DND-41 (cell line): ENCODE data around the gene COL6A3.
"Not testable (repeated sequence)": the region's sequence is repeated elsewhere in the genome, so short reads cannot be mapped to it uniquely, and the experiment has no call there.

ENCODE experiments used
- ATAC-seq: fragments of 200-7000 bp; cut with Tn5 transposase; 3 replicates; pipeline ENCODE4 v1.9.1; 2021; ENCODE audit warnings: low read depth; ENCODE audit not compliant: insufficient read depth
- DNase-seq: peaks from one replicate; pipeline ENCODE4 v3.0.0-alpha.2; 2020
- H2AFZ ChIP-seq: 2 replicates; pipeline ENCODE4 v1.6.0; 2012; ENCODE audit warnings: low read depth, low read length
- H3K27ac ChIP-seq: 2 replicates; pipeline ENCODE4 v1.5.1; 2012; ENCODE audit warnings: low read length, inconsistent platforms
- H3K27me3 ChIP-seq: fragments of 200-600 bp; sonication (generic); 2 replicates; pipeline ENCODE4 v1.6.0; 2012; ENCODE audit warnings: low read length, mild to moderate bottlenecking, inconsistent platforms; ENCODE audit not compliant: insufficient read depth, poor library complexity
- H3K36me3 ChIP-seq: 2 replicates; pipeline ENCODE4 v1.5.1; 2012; ENCODE audit warnings: low read length, inconsistent platforms; ENCODE audit not compliant: insufficient read depth
- H3K4me1 ChIP-seq: 2 replicates; pipeline ENCODE4 v1.5.1; 2012; ENCODE audit warnings: mild to moderate bottlenecking, low read length; ENCODE audit not compliant: insufficient read depth
- H3K4me2 ChIP-seq: 2 replicates; pipeline ENCODE4 v1.6.0; 2012; ENCODE audit warnings: mild to moderate bottlenecking, moderate library complexity, low read length, inconsistent platforms; ENCODE audit not compliant: insufficient read depth
- H3K4me3 ChIP-seq, 2 experiments: fragments of 200-600 bp in 1 of 2; shearing (Covaris generic) in 1 of 2; 2 replicates each; pipeline ENCODE4 v1.5.1; 2012 to 2016; ENCODE audit warnings: inconsistent platforms in 2 of 2, low read length in 2 of 2, mild to moderate bottlenecking in 2 of 2, low read depth in 1 of 2, moderate library complexity in 1 of 2
- H3K79me2 ChIP-seq: 2 replicates; pipeline ENCODE4 v1.6.0; 2012; ENCODE audit warnings: low read length, inconsistent platforms; ENCODE audit not compliant: insufficient read depth
- H3K9ac ChIP-seq: 2 replicates; pipeline ENCODE4 v1.6.0; 2012; ENCODE audit warnings: low read depth, mild to moderate bottlenecking, inconsistent platforms, low read length, moderate library complexity
- H3K9me3 ChIP-seq: 2 replicates; pipeline ENCODE4 v1.5.1; 2012; ENCODE audit warnings: low read length, moderate library complexity, mild to moderate bottlenecking, inconsistent platforms; ENCODE audit not compliant: insufficient read depth, severe bottlenecking
- H4K20me1 ChIP-seq: 2 replicates; pipeline ENCODE4 v1.6.0; 2012; ENCODE audit warnings: low read length; ENCODE audit not compliant: insufficient read depth
- EZH2 ChIP-seq: IDR thresholded peaks from 3 replicates; pipeline ENCODE4 v1.6.1; 2012; ENCODE audit warnings: borderline replicate concordance, low read depth, mild to moderate bottlenecking, moderate library complexity, low read length, inconsistent platforms; ENCODE audit not compliant: severe bottlenecking
- TF ChIP-seq, protein P1 (sequence below): IDR thresholded peaks from 2 replicates; pipeline ENCODE4 v1.5.1; 2012; ENCODE audit warnings: borderline replicate concordance, low read length, moderate library complexity, mild to moderate bottlenecking; ENCODE audit not compliant: poor library complexity, severe bottlenecking; ENCODE audit errors: extremely low read depth

Gene COL6A3

DNA sequence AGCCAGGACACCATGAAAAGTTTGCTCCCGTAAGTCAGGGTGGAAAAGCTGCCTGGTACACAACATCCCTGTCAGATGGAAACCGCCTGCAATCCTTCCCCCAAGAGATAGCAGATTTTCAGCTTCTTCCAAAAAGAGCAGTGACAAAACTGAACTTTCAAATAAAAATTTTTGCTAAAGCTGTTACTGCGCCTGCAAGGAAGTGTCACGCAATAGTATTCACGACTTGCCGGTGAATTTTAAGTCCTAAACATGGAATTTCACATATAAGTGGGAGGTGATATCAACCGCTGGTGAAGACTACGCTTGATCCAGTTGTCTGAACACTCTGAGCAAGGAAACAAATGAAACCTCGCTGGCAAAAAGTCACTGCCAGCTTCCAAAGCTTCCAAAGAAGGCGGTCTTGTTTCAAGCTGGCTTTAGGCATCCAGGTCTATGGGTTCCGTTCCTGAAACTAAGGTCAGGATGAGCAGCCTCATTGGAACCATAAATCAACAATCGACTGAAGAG lies 2.8 kb downstream of the COL6A3 start:
- DNase-seq (no peak), ATAC-seq (no peak)
- Histone ChIP-seq H3K4me3 (no peak overlapping the region), H2AFZ (no peak overlapping the region), H3K27me3 (peaks cover 7% of the 10 kb centered on the region), H3K36me3 (no peaks in the 10 kb centered on the region), H3K27ac (no peak overlapping the region), H3K4me2 (no peak overlapping the region), H3K4me1 (no peaks in the 10 kb centered on the region), H4K20me1 (no peaks in the 10 kb centered on the region), H3K79me2 (no peaks in the 10 kb centered on the region), H3K9ac (no peak overlapping the region), H3K9me3 (no peaks in the 10 kb centered on the region)
- TF ChIP-seq, protein P1, sequence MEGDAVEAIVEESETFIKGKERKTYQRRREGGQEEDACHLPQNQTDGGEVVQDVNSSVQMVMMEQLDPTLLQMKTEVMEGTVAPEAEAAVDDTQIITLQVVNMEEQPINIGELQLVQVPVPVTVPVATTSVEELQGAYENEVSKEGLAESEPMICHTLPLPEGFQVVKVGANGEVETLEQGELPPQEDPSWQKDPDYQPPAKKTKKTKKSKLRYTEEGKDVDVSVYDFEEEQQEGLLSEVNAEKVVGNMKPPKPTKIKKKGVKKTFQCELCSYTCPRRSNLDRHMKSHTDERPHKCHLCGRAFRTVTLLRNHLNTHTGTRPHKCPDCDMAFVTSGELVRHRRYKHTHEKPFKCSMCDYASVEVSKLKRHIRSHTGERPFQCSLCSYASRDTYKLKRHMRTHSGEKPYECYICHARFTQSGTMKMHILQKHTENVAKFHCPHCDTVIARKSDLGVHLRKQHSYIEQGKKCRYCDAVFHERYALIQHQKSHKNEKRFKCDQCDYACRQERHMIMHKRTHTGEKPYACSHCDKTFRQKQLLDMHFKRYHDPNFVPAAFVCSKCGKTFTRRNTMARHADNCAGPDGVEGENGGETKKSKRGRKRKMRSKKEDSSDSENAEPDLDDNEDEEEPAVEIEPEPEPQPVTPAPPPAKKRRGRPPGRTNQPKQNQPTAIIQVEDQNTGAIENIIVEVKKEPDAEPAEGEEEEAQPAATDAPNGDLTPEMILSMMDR, result no peak
- no peak for TF ChIP-seq EZH2

DNA sequence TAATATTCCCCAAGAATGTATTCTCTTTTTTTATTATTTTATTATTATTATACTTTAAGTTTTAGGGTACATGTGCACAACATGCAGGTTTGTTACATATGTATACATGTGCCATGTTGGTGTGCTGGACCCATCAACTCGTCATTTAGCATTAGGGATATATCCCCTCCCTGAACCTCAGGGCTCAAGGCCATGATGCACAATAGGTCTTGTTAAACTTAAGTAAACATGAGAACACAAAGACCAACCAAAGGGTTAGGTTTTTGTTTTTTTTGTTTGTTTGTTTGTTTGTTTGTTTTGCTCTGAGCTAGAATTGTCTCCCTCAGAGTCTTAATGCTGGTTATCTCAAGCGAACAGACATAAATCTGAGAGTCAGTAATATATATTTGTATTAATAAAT lies 4.7 kb downstream of the COL6A3 start:
- H3K36me3 ChIP-seq, H3K9ac ChIP-seq, H3K27me3 ChIP-seq, H4K20me1 ChIP-seq, DNase-seq, H3K79me2 ChIP-seq, H3K4me3 ChIP-seq, H2AFZ ChIP-seq, H3K9me3 ChIP-seq, H3K4me2 ChIP-seq, H3K4me1 ChIP-seq, H3K27ac ChIP-seq, ATAC-seq: not testable (repeated sequence)

DNA sequence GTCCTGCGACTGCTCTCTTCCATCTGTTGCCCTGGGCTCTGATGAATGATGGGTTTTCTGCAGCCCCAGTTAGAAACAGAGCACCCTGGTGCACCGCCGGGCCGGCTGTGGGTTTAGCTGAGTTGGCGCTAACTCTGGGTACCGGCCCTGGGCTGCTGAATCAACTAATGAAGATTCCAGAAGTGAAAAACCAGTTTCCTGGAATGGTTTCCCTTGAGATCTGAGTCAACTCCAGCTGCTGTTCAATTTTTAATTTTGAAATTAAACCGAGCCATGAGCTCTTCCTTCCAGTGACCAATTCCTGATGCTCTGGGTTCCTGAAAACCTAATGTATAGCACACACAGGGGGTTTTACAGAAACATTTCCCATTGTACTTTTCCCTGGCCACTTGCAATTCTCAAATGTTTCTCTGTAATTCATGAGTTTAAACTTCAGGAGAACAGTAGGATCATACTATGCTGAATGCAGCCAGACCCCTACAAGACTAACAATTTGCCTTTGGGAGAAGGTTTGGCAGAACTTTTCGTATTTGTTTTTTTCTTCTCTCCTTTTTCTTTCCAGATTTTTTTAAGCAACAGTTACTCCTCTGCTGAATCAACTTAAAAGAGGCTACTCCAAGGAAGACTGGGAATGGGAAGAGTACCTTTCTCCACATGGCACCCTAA lies 5.5 kb downstream of the COL6A3 start:
- ATAC-seq (no peak), DNase-seq (no peak)
- Histone ChIP-seq H3K9me3 (no peaks in the 10 kb centered on the region), H3K27ac (no peak overlapping the region), H3K27me3 (peaks cover 5% of the 10 kb centered on the region), H3K4me3 (no peak overlapping the region), H2AFZ (no peak overlapping the region), H4K20me1 (no peaks in the 10 kb centered on the region), H3K4me1 (no peaks in the 10 kb centered on the region), H3K79me2 (no peaks in the 10 kb centered on the region), H3K9ac (no peak overlapping the region), H3K36me3 (no peaks in the 10 kb centered on the region), H3K4me2 (no peak overlapping the region)
- TF ChIP-seq, protein P1, result no peak
- TF ChIP-seq EZH2, result no peak

DNA sequence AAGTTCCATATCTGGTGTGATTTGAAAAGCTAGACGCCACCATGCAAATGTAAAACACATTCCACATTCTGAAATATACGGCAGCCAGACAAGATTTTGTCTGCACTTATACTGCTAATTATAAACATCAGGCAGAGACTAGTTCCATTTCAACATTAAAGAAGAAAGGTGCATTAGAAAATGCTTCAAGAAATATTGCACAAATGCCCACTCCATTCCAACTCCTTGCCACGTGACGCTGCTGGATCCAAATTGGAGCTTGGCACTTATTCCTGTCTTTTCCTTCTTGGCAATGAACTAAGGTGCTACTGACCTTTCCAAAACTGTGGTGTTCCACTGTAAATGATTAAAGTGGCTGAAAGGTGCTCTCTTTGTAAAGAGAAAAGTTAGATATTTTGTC lies 6.3 kb downstream of the COL6A3 start:
- Histone ChIP-seq H3K36me3 (no peaks in the 10 kb centered on the region), H3K9ac (no peak overlapping the region), H3K4me1 (no peaks in the 10 kb centered on the region), H3K4me3 (no peak overlapping the region), H3K79me2 (no peaks in the 10 kb centered on the region), H3K27ac (no peak overlapping the region), H3K4me2 (no peak overlapping the region), H2AFZ (no peak overlapping the region), H3K27me3 (peaks cover 9% of the 10 kb centered on the region), H4K20me1 (no peaks in the 10 kb centered on the region), H3K9me3 (no peaks in the 10 kb centered on the region)
- TF ChIP-seq, protein P1, result no peak
- TF ChIP-seq EZH2, result no peak
- no peak for DNase-seq
- ATAC-seq, result no peak
